Peyer's patch (tissue), 4 donors: ENCODE data around the gene CDCP2.

Source experiments
- CTCF ChIP-seq, 6 experiments: fragments of 450-650 bp in 4 of 6; fragments of 200-600 bp in 2 of 6; sonication (generic) in 1 of 6; IDR thresholded peaks; one replicate each; pipeline ENCODE4 v1.5.1; 2017 to 2019; ENCODE audit warnings: antibody characterized with exemption in 6 of 6, mild to moderate bottlenecking in 3 of 6, moderate library complexity in 1 of 6
- POLR2A ChIP-seq, 2 donors: fragments of 450-650 bp; IDR thresholded peaks; one replicate each; pipeline ENCODE4 v1.5.1; 2017; ENCODE audit warnings: antibody characterized with exemption in 2 of 2, mild to moderate bottlenecking in 2 of 2, moderate library complexity in 2 of 2

- TF ChIP-seq CTCF (IDR thresholded peaks at IDR 0.05) (no peak), POLR2A (IDR thresholded peaks at IDR 0.05) (no peak)
Measured at GRCh38 chr1:54142146-54142900, 10.5 kb downstream of the CDCP2 start.
